Measurements from ENCODE around the gene FSD1L.

Gene FSD1L

DNA sequence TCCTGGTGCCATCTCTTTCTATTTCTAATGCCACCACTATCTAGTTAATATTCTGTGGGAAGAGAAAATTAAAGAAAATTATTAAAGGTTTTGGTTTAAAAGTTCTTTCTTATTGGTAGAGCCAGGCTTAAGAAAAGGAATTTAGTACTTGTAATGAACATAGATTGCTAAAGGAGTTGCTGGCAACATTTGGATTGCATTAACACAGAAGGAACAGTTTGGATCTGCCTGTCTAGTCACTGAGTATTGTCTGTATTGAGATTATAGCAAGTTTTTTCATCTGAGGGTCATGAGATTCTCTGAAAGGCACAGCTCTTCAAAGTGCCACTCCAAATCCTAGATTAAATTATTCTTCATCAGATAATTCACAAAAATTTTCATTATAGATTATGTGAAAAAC, 32.0 kb downstream of the FSD1L start:
- H3K4me3 ChIP-seq (ENCODE audit: low read length in 2 of 2): no peak overlapping the region
- no peak overlapping the region for H3K9ac ChIP-seq (ENCODE audit: low read depth in 1 of 2, low read length in 2 of 2)
- no peak overlapping the region for H3K27ac ChIP-seq (ENCODE audit: low read depth in 2 of 2, low read length in 2 of 2)
- no peaks in the 10 kb centered on the region for H3K36me3 ChIP-seq (ENCODE audit: control insufficient read depth in 2 of 2, insufficient read depth in 2 of 2, low read length in 2 of 2)
- no peaks in the 10 kb centered on the region for H3K9me3 ChIP-seq (ENCODE audit: control insufficient read depth in 2 of 2, low read length in 2 of 2)
- no peaks in the 10 kb centered on the region for H3K27me3 ChIP-seq (ENCODE audit: control insufficient read depth in 2 of 2, insufficient read depth in 2 of 2, low read length in 2 of 2)
- H3K4me1 ChIP-seq (ENCODE audit: control insufficient read depth in 2 of 2, insufficient read depth in 2 of 2, low read length in 2 of 2): no peaks in the 10 kb centered on the region

DNA sequence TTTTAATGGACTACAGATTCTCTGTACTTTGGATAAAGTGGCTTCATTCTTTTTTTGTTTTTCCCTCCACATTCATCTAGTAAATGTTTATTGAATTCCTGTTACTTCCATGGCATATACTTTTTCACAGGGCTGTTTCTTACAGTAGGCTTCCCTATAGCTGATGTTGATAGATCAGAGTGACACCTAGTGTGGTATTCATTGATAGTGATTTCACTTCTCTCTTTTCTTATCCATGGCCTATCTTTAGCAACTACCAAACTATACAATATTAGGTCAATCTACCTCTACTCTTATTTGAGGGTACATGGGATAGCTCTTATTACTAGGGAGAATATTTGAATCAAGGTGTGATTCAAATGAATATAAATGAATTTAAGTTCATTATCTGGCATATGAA, 35.8 kb downstream of the FSD1L start:
- Histone ChIP-seq H3K9ac (ENCODE audit: low read depth in 1 of 2, low read length in 2 of 2) (no peak overlapping the region), H3K9me3 (ENCODE audit: control insufficient read depth in 2 of 2, low read length in 2 of 2) (no peaks in the 10 kb centered on the region), H3K4me3 (ENCODE audit: low read length in 2 of 2) (no peak overlapping the region), H3K4me1 (ENCODE audit: control insufficient read depth in 2 of 2, insufficient read depth in 2 of 2, low read length in 2 of 2) (no peaks in the 10 kb centered on the region), H3K36me3 (ENCODE audit: control insufficient read depth in 2 of 2, insufficient read depth in 2 of 2, low read length in 2 of 2) (peaks cover 0 to 3% of the 10 kb centered on the region in 2 donors), H3K27me3 (ENCODE audit: control insufficient read depth in 2 of 2, insufficient read depth in 2 of 2, low read length in 2 of 2) (no peaks in the 10 kb centered on the region), H3K27ac (ENCODE audit: low read depth in 2 of 2, low read length in 2 of 2) (no peak overlapping the region)

DNA sequence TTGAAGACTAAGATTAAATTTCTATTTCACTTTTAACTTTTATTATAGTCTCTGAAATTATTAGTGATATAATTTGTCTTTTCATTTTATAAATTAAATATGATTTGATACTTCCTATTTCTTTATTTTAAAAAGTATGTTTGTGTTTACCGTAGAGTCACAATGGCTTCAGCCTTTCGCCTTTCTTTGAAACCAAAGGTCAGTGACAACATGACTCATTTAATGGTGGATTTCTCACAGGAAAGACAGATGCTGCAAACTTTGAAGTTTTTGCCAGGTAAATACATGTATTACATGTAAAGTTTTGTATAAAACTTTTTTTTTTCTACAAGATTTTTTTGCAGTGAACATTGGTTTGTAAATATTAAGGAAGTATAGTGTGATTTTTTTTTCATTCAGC, 36.4 kb downstream of the FSD1L start:
- no peak overlapping the region for H3K27ac ChIP-seq (ENCODE audit: low read depth in 2 of 2, low read length in 2 of 2)
- peaks cover 0 to 3% of the 10 kb centered on the region in 2 donors for H3K36me3 ChIP-seq (ENCODE audit: control insufficient read depth in 2 of 2, insufficient read depth in 2 of 2, low read length in 2 of 2)
- H3K4me1 ChIP-seq (ENCODE audit: control insufficient read depth in 2 of 2, insufficient read depth in 2 of 2, low read length in 2 of 2): no peaks in the 10 kb centered on the region
- no peaks in the 10 kb centered on the region for H3K9me3 ChIP-seq (ENCODE audit: control insufficient read depth in 2 of 2, low read length in 2 of 2)
- H3K27me3 ChIP-seq (ENCODE audit: control insufficient read depth in 2 of 2, insufficient read depth in 2 of 2, low read length in 2 of 2): no peaks in the 10 kb centered on the region
- no peak overlapping the region for H3K4me3 ChIP-seq (ENCODE audit: low read length in 2 of 2)
- H3K9ac ChIP-seq (ENCODE audit: low read depth in 1 of 2, low read length in 2 of 2): no peak overlapping the region

DNA sequence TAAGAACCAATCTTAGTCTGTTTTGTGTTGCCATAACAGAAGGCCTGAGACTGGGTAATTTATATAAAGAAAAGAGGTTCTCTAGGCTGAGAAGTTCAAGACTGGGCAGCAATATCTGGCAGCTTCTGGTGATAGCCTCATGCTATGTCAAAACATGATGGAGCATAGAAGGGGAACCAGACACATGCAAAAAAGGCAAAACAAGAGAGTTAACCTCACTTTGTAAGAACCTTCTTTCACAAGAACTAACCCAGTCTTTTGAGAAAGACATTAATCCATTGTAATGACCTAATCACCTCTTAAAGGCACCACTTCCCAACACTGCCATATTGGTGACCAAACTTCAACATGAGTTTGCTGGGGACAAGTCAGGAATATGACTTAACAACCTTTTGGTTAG, 37.3 kb downstream of the FSD1L start:
- Histone ChIP-seq H3K27me3 (ENCODE audit: control insufficient read depth in 2 of 2, insufficient read depth in 2 of 2, low read length in 2 of 2) (no peaks in the 10 kb centered on the region), H3K9me3 (ENCODE audit: control insufficient read depth in 2 of 2, low read length in 2 of 2) (no peaks in the 10 kb centered on the region), H3K36me3 (ENCODE audit: control insufficient read depth in 2 of 2, insufficient read depth in 2 of 2, low read length in 2 of 2) (peaks cover 0 to 3% of the 10 kb centered on the region in 2 donors), H3K4me3 (ENCODE audit: low read length in 2 of 2) (no peak overlapping the region), H3K27ac (ENCODE audit: low read depth in 2 of 2, low read length in 2 of 2) (no peak overlapping the region), H3K9ac (ENCODE audit: low read depth in 1 of 2, low read length in 2 of 2) (no peak overlapping the region), H3K4me1 (ENCODE audit: control insufficient read depth in 2 of 2, insufficient read depth in 2 of 2, low read length in 2 of 2) (no peaks in the 10 kb centered on the region)

DNA sequence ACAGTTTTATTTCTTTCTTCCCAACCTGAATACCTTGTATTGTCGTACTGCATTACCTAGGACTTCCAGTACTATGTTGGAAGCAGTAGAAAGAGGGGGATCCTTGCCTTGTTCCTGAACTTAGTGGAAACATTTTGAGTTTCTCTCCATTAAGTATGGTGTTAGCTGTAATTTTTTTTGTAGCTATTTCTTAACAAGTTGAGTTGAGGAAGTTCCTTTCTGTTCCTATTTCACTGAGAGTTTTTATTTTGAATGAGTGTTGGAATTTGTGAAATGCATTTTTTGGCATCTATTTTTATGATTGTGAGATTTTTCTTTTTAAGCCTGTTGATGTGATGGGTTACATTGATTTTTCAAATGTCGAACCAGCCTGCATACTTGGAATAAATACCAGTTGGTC, 49.0 kb downstream of the FSD1L start:
- H3K9ac ChIP-seq (ENCODE audit: low read depth in 1 of 2, low read length in 2 of 2): no peak overlapping the region
- no peak overlapping the region for H3K27ac ChIP-seq (ENCODE audit: low read depth in 2 of 2, low read length in 2 of 2)
- H3K36me3 ChIP-seq (ENCODE audit: control insufficient read depth in 2 of 2, insufficient read depth in 2 of 2, low read length in 2 of 2): no peaks in the 10 kb centered on the region
- no peaks in the 10 kb centered on the region for H3K27me3 ChIP-seq (ENCODE audit: control insufficient read depth in 2 of 2, insufficient read depth in 2 of 2, low read length in 2 of 2)
- H3K9me3 ChIP-seq (ENCODE audit: control insufficient read depth in 2 of 2, low read length in 2 of 2): no peaks in the 10 kb centered on the region
- H3K4me3 ChIP-seq (ENCODE audit: low read length in 2 of 2): no peak overlapping the region
- H3K4me1 ChIP-seq (ENCODE audit: control insufficient read depth in 2 of 2, insufficient read depth in 2 of 2, low read length in 2 of 2): no peaks in the 10 kb centered on the region

DNA sequence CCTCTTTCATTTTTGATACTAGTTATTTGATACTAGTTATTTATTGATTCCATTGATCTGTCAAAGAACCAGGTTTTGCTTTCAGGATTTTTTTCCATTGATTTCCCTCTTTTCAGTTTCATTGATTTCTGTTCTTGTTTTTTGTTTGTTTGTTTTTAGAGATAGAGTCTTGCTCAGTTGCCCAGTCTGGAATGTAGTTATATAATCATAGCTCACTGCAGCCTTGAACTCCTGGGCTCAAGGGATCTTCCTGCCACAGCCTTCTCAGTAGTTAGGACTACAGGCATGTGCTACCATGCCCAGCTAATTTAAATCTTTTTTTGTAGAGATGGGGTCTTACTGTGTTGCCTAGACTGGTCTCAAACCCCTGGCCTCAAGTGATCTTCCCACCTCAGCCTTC, 49.9 kb downstream of the FSD1L start:
- Histone ChIP-seq H3K9me3 (ENCODE audit: control insufficient read depth in 2 of 2, low read length in 2 of 2) (no peaks in the 10 kb centered on the region), H3K4me1 (ENCODE audit: control insufficient read depth in 2 of 2, insufficient read depth in 2 of 2, low read length in 2 of 2) (no peaks in the 10 kb centered on the region), H3K27me3 (ENCODE audit: control insufficient read depth in 2 of 2, insufficient read depth in 2 of 2, low read length in 2 of 2) (no peaks in the 10 kb centered on the region), H3K9ac (ENCODE audit: low read depth in 1 of 2, low read length in 2 of 2) (no peak overlapping the region), H3K36me3 (ENCODE audit: control insufficient read depth in 2 of 2, insufficient read depth in 2 of 2, low read length in 2 of 2) (no peaks in the 10 kb centered on the region), H3K27ac (ENCODE audit: low read depth in 2 of 2, low read length in 2 of 2) (no peak overlapping the region), H3K4me3 (ENCODE audit: low read length in 2 of 2) (no peak overlapping the region)

DNA sequence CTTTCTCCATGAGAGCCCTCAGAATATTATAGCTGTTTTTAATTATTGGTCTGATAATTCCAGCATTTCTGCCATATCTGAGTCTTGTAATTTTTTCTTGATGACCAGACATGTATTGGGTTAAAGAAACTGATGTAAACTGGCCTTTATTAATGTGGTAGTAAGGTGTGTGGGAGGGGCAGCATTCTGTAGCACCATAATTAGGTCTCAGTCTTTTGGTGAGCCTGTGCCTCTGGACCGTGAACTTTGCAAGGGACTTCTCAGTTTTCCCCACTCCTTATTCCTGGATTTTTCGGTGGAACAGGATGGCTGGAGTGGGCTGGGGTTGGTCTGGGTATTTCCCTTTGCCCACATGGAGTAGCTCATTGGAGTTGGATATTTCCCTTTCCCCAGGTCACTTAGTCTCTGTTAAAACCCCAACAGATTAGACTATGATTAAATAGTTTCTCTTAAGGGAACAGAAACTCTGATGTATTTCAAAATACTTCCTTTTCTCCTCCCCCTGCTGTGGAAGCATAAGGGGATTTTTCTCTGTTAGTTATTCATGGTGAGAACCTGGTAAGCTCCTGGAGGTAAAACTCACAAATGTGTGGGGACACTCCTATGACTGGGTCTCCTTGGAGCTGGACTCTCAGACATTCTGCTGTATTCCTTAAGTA, 52.4 kb downstream of the FSD1L start:
- H3K27ac ChIP-seq (ENCODE audit: low read depth in 2 of 2, low read length in 2 of 2): no peak overlapping the region
- H3K36me3 ChIP-seq (ENCODE audit: control insufficient read depth in 2 of 2, insufficient read depth in 2 of 2, low read length in 2 of 2): no peaks in the 10 kb centered on the region
- H3K4me3 ChIP-seq (ENCODE audit: low read length in 2 of 2): no peak overlapping the region
- H3K9me3 ChIP-seq (ENCODE audit: control insufficient read depth in 2 of 2, low read length in 2 of 2): no peaks in the 10 kb centered on the region
- H3K9ac ChIP-seq (ENCODE audit: low read depth in 1 of 2, low read length in 2 of 2): no peak overlapping the region
- no peaks in the 10 kb centered on the region for H3K27me3 ChIP-seq (ENCODE audit: control insufficient read depth in 2 of 2, insufficient read depth in 2 of 2, low read length in 2 of 2)
- H3K4me1 ChIP-seq (ENCODE audit: control insufficient read depth in 2 of 2, insufficient read depth in 2 of 2, low read length in 2 of 2): no peaks in the 10 kb centered on the region

DNA sequence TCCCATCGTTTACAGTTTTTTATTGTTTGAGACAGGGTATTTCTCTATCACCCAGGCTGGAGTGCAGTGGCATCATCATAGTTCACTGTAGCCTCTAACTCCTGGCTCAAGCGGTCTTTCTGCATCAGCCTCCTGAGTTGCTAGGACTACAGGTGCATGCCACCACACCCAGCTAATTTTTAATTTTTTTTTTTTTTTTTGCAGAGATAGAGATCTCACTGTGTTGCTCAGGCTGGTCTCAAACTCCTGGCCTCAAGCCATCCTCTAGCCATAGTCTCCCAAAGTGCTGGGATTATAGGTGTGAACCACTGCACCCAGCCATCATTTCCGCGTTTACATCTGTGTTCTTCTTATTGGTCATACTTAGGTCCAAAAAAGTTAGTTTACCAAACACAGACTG, 53.6 kb downstream of the FSD1L start:
- Histone ChIP-seq H3K36me3 (ENCODE audit: control insufficient read depth in 2 of 2, insufficient read depth in 2 of 2, low read length in 2 of 2) (no peaks in the 10 kb centered on the region), H3K9ac (ENCODE audit: low read depth in 1 of 2, low read length in 2 of 2) (no peak overlapping the region), H3K4me1 (ENCODE audit: control insufficient read depth in 2 of 2, insufficient read depth in 2 of 2, low read length in 2 of 2) (no peaks in the 10 kb centered on the region), H3K4me3 (ENCODE audit: low read length in 2 of 2) (no peak overlapping the region), H3K27ac (ENCODE audit: low read depth in 2 of 2, low read length in 2 of 2) (no peak overlapping the region), H3K27me3 (ENCODE audit: control insufficient read depth in 2 of 2, insufficient read depth in 2 of 2, low read length in 2 of 2) (no peaks in the 10 kb centered on the region), H3K9me3 (ENCODE audit: control insufficient read depth in 2 of 2, low read length in 2 of 2) (no peaks in the 10 kb centered on the region)

DNA sequence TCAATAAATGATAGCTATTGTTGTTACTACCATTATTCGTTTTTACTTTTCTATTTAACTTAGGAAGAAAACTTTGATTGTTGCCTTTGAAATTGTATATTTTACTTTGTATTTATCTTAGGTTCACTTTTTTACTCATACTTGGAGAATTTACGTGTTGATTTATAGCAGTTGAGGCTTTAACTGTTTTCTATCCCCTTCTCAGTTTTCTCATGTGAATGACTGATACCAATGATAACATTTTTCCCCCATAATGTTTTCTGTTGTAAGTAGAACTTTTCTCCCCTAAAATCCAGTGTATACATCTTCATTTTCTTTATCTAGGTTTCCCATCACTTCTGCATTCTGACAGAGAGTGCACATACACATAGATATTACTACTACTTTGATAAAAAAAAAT, 54.4 kb downstream of the FSD1L start:
- no peak overlapping the region for H3K4me3 ChIP-seq (ENCODE audit: low read length in 2 of 2)

DNA sequence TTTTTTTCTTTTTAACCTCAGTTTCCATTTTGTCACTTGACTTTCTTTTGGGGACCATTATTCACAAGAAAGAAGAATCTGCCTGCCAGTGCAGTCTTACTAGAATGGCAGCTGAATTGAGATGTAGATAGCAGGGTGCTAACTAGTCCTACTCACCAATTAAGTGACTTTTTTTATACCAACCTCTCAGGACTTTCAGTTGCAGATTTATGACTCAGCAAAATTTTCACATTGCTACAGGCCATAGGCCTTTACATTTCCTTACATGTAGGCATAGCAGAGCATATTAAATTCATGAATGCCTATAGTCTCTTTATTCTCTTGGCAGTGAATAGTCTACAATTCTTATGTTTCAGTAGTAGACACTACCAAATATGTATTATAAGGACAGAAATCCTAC, 56.0 kb downstream of the FSD1L start:
- peaks cover 0 to 1% of the 10 kb centered on the region in 2 donors for H3K36me3 ChIP-seq (ENCODE audit: control insufficient read depth in 2 of 2, insufficient read depth in 2 of 2, low read length in 2 of 2)
- H3K4me1 ChIP-seq (ENCODE audit: control insufficient read depth in 2 of 2, insufficient read depth in 2 of 2, low read length in 2 of 2): peaks cover 2 to 3% of the 10 kb centered on the region in 2 donors
- H3K9ac ChIP-seq (ENCODE audit: low read depth in 1 of 2, low read length in 2 of 2): no peak overlapping the region
- H3K9me3 ChIP-seq (ENCODE audit: control insufficient read depth in 2 of 2, low read length in 2 of 2): no peaks in the 10 kb centered on the region
- no peaks in the 10 kb centered on the region for H3K27me3 ChIP-seq (ENCODE audit: control insufficient read depth in 2 of 2, insufficient read depth in 2 of 2, low read length in 2 of 2)
- H3K4me3 ChIP-seq (ENCODE audit: low read length in 2 of 2): no peak overlapping the region
- no peak overlapping the region for H3K27ac ChIP-seq (ENCODE audit: low read depth in 2 of 2, low read length in 2 of 2)

More for the DNA sequence above, 54.4 kb downstream of the FSD1L start:
- Histone ChIP-seq H3K9ac (ENCODE audit: low read depth in 1 of 2, low read length in 2 of 2) (no peak overlapping the region), H3K36me3 (ENCODE audit: control insufficient read depth in 2 of 2, insufficient read depth in 2 of 2, low read length in 2 of 2) (peaks cover 0 to 1% of the 10 kb centered on the region in 2 donors), H3K27ac (ENCODE audit: low read depth in 2 of 2, low read length in 2 of 2) (no peak overlapping the region), H3K4me1 (ENCODE audit: control insufficient read depth in 2 of 2, insufficient read depth in 2 of 2, low read length in 2 of 2) (peaks cover 1 to 3% of the 10 kb centered on the region in 2 donors), H3K9me3 (ENCODE audit: control insufficient read depth in 2 of 2, low read length in 2 of 2) (no peaks in the 10 kb centered on the region), H3K27me3 (ENCODE audit: control insufficient read depth in 2 of 2, insufficient read depth in 2 of 2, low read length in 2 of 2) (no peaks in the 10 kb centered on the region)

Data from mucosa of rectum (tissue), 2 donors.